ENCODE results near the gene C12orf43. TPM values are rescaled to one million over a fixed set of nuclear protein-coding genes. Genes with fewer than 3 reads are reported as not detected.

C12orf43 gene
- total RNA-seq, 1 donor from 2014 or later: 19.0 TPM

GRCh38 chr12:121000530-121000929, 15.8 kb downstream of the C12orf43 start:
- Mint-ChIP-seq H3K36me3 (peaks cover 19% of the 10 kb centered on the region), H3K27me3 (ENCODE audit: low read depth) (peaks cover 2% of the 10 kb centered on the region), H3K4me1 (peaks cover 8% of the 10 kb centered on the region), H3K4me3 (no peak overlapping the region), H3K9me3 (no peaks in the 10 kb centered on the region), H3K27ac (no peak overlapping the region)
- no peak for TF ChIP-seq CTCF (IDR thresholded peaks at IDR 0.05; ENCODE audit: unreplicated experiment)
- DNase-seq (ENCODE audit: low spot score in 2 of 2, unreplicated experiment in 2 of 2): no peak

- peaks cover 8% of the 10 kb centered on the region for H3K4me1 Mint-ChIP-seq
- H3K27me3 Mint-ChIP-seq (ENCODE audit: low read depth): peaks cover 9% of the 10 kb centered on the region
- peaks cover 11% of the 10 kb centered on the region for H3K36me3 Mint-ChIP-seq
- no peaks in the 10 kb centered on the region for H3K9me3 Mint-ChIP-seq
- DNase-seq (ENCODE audit: low spot score in 2 of 2, unreplicated experiment in 2 of 2): no peak
- H3K27ac Mint-ChIP-seq: peak overlapping the region; percentile 79
- no peak overlapping the region for H3K4me3 Mint-ChIP-seq
- no peak for TF ChIP-seq CTCF (IDR thresholded peaks at IDR 0.05; ENCODE audit: unreplicated experiment)
Measured at GRCh38 chr12:120999191-121000120, 16.8 kb downstream of the C12orf43 start.

GRCh38 chr12:120998435-120998834, 17.9 kb downstream of the C12orf43 start:
- no peaks in the 10 kb centered on the region for H3K9me3 Mint-ChIP-seq
- peaks cover 3% of the 10 kb centered on the region for H3K36me3 Mint-ChIP-seq
- DNase-seq (ENCODE audit: low spot score in 2 of 2, unreplicated experiment in 2 of 2): no peak
- peaks cover 8% of the 10 kb centered on the region for H3K4me1 Mint-ChIP-seq
- peaks cover 11% of the 10 kb centered on the region for H3K27me3 Mint-ChIP-seq (ENCODE audit: low read depth)
- H3K4me3 Mint-ChIP-seq: no peak overlapping the region
- no peak for TF ChIP-seq CTCF (IDR thresholded peaks at IDR 0.05; ENCODE audit: unreplicated experiment)
- H3K27ac Mint-ChIP-seq: no peak overlapping the region

- no peak for TF ChIP-seq CTCF (IDR thresholded peaks at IDR 0.05; ENCODE audit: unreplicated experiment)
- no peaks in the 10 kb centered on the region for H3K9me3 Mint-ChIP-seq
- DNase-seq (ENCODE audit: low spot score in 2 of 2, unreplicated experiment in 2 of 2): no peak
- peaks cover 19% of the 10 kb centered on the region for H3K27me3 Mint-ChIP-seq (ENCODE audit: low read depth)
- no peak overlapping the region for H3K4me3 Mint-ChIP-seq
- no peaks in the 10 kb centered on the region for H3K36me3 Mint-ChIP-seq
- peaks cover 8% of the 10 kb centered on the region for H3K4me1 Mint-ChIP-seq
- no peak overlapping the region for H3K27ac Mint-ChIP-seq
Measured at GRCh38 chr12:120997448-120997847, 18.8 kb downstream of the C12orf43 start.

GRCh38 chr12:120996133-120996746, 20.0 kb downstream of the C12orf43 start:
- Mint-ChIP-seq H3K9me3 (no peaks in the 10 kb centered on the region), H3K27me3 (ENCODE audit: low read depth) (peaks cover 25% of the 10 kb centered on the region), H3K4me3 (no peak overlapping the region), H3K4me1 (peaks cover 8% of the 10 kb centered on the region), H3K36me3 (no peaks in the 10 kb centered on the region), H3K27ac (no peak overlapping the region)
- no peak for DNase-seq (ENCODE audit: low spot score in 2 of 2, unreplicated experiment in 2 of 2)
- TF ChIP-seq CTCF (IDR thresholded peaks at IDR 0.05; ENCODE audit: unreplicated experiment): no peak
